GM10266 (cell line): ENCODE measurements around the gene DIAPH3.
"Not testable (repeated sequence)": the region's sequence is repeated elsewhere in the genome, so short reads cannot be mapped to it uniquely, and the experiment has no call there.

Experiments used
- DNase-seq: peaks from one replicate; pipeline ENCODE4 v3.0.0; 2012; ENCODE audit errors: extremely low spot score
- CTCF ChIP-seq: IDR thresholded peaks from 2 replicates; pipeline ENCODE4 v1.5.1; 2012; ENCODE audit warnings: mild to moderate bottlenecking, low read depth; ENCODE audit not compliant: control insufficient read depth, insufficient read depth; ENCODE audit errors: missing control alignments

DIAPH3 gene

GRCh38 chr13:60163478-60164233 is at the start of gene DIAPH3:
TSS of gene DIAPH3 (minus strand) at chr13:60163928. CDS start at chr13:60163766, 162 bp downstream.
- DNase-seq, result peak; percentile 88
- no peak for TF ChIP-seq CTCF

GRCh38 chr13:60213236-60213744 is 49.6 kb upstream of the DIAPH3 start:
- DNase-seq, result no peak
- no peak for TF ChIP-seq CTCF

GRCh38 chr13:60211548-60211947 is 47.8 kb upstream of the DIAPH3 start:
- no peak for TF ChIP-seq CTCF
- DNase-seq, result no peak

- no peak for DNase-seq
- TF ChIP-seq CTCF, result no peak
These were observed 47.0 kb upstream of the DIAPH3 start for GRCh38 chr13:60210510-60211330.

- not testable (repeated sequence) for DNase-seq
These were observed 41.8 kb upstream of the DIAPH3 start for GRCh38 chr13:60205499-60205898.

GRCh38 chr13:60201286-60201685 is 37.6 kb upstream of the DIAPH3 start:
- no peak for DNase-seq

GRCh38 chr13:60195893-60196292 is 32.2 kb upstream of the DIAPH3 start:
- not testable (repeated sequence) for DNase-seq

More at GRCh38 chr13:60201286-60201685, 37.6 kb upstream of the DIAPH3 start:
- no peak for TF ChIP-seq CTCF

GRCh38 chr13:60182907-60183306 is 19.2 kb upstream of the DIAPH3 start:
- TF ChIP-seq CTCF, result no peak
- no peak for DNase-seq
